Measurements from ENCODE around the gene FYB1. TPM values are rescaled to one million over a fixed set of nuclear protein-coding genes. Genes with fewer than 3 reads are reported as not detected.

The FYB1 gene
- total RNA-seq, 3 donors from 2014 or later (not counting 1 experiment from before 2014, with no cell fraction given): 277 to 340 (median 295) TPM

DNA sequence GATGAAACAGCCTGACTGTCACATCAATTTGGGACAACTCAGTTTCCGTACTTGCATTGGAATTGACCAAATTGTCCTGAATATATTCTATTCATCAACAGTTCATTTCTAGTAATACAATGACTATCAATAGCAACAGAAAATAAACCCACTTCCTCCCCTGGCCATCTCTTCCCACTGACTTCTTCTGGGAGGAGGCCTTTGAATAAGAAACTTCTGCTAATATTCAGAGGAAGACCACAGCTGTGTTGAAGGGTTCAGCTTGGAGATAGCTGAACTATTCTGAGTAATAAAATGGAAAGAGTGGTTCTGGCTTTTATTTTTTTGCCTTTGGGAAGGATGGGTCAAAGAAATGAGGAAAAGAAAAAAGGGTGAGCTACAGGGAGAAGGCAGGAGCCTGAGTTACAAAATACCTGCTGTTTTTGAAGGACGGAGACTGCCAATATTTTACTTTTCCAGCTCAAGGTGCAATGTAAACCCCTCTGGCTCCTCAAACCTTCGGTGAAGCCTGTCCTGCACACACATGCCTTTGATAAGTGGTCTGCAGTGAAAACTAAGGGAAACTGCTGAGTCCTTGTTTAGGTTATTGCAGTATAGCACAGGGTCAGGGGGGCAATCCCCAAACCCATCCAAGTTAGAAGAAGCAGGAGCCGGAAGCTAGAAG is 29.9 kb downstream of the FYB1 start:
- 65% methylated on average over 4 of the region's 4 CpGs for WGBS (ENCODE audit: insufficient coverage)
- no peaks in the 10 kb centered on the region for H3K9me3 ChIP-seq (ENCODE audit: control insufficient read depth, insufficient read depth, low read length)
- peak overlapping the region; percentile 75 for H3K4me3 Mint-ChIP-seq
- H3K9me3 Mint-ChIP-seq: no peaks in the 10 kb centered on the region
- H3K27ac ChIP-seq (ENCODE audit: low read length): peak overlapping the region; percentile 69
- H3K27me3 Mint-ChIP-seq (ENCODE audit: low read depth in 2 of 2): no peaks in the 10 kb centered on the region
- peaks cover 6% of the 10 kb centered on the region for H3K36me3 ChIP-seq (ENCODE audit: control insufficient read depth, insufficient read depth, low read length)
- intact Hi-C loops (cut with micrococcal nuclease): no loop called here
- no peaks in the 10 kb centered on the region for H3K27me3 ChIP-seq (ENCODE audit: control insufficient read depth, insufficient read depth, low read length)
- ATAC-seq: no peak
- H3K4me3 ChIP-seq (ENCODE audit: low read length): no peak overlapping the region
- peaks cover 88 to 90% of the 10 kb centered on the region in 2 donors for H3K4me1 Mint-ChIP-seq
- peaks cover 6% of the 10 kb centered on the region for H3K36me3 Mint-ChIP-seq
- peak in 1 of 2 donors; percentile 37 for DNase-seq
- peaks cover 54% of the 10 kb centered on the region for H3K4me1 ChIP-seq (ENCODE audit: control insufficient read depth, insufficient read depth, low read length)
- TF ChIP-seq, protein P1, sequence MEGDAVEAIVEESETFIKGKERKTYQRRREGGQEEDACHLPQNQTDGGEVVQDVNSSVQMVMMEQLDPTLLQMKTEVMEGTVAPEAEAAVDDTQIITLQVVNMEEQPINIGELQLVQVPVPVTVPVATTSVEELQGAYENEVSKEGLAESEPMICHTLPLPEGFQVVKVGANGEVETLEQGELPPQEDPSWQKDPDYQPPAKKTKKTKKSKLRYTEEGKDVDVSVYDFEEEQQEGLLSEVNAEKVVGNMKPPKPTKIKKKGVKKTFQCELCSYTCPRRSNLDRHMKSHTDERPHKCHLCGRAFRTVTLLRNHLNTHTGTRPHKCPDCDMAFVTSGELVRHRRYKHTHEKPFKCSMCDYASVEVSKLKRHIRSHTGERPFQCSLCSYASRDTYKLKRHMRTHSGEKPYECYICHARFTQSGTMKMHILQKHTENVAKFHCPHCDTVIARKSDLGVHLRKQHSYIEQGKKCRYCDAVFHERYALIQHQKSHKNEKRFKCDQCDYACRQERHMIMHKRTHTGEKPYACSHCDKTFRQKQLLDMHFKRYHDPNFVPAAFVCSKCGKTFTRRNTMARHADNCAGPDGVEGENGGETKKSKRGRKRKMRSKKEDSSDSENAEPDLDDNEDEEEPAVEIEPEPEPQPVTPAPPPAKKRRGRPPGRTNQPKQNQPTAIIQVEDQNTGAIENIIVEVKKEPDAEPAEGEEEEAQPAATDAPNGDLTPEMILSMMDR (IDR thresholded peaks at IDR 0.05): no peak
- peak overlapping the region; percentile 76 to 96 for H3K27ac Mint-ChIP-seq

DNA sequence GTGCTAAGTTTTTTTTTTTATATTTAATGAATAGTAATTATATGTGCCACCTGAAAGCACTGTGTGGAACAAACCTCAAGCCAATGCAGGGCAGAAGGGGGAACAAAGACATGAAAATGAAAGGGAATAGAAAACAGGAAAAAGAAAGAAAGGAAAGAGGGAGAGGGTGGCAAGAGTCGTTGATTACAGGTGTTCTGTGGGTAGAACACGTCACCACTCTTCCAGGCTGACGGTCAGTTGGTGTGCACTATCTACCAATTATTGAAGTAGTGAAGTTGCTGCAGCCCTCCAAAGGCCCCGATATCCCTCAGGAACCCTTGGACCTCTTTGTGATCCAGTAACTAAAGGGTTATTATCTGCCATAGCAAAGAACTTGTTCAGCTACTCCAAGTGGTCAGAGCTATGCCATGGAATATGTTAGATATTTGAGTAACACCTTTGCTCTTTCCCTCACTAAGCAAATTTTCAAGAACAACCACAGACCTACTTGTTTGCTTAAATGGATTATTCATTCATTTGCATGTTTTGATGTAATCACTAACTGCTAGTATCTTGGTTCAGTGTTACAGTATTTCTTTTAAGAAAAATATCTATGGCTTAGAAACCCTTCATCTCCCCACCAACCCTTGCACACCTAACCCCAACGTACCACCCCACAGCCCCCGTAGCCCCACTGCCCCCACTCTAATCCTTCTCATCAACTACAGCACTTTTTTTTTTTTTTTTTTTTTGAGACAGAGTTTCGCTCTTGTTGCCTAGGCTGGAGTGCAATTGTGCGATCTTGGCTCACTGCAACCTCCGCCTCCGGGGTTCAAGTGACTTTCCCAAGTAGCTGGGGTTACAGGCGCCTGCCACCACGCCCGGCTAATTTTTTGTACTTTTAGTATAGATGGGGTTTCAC is 31.3 kb downstream of the FYB1 start:
- Histone ChIP-seq H3K4me1 (ENCODE audit: control insufficient read depth, insufficient read depth, low read length) (peaks cover 49% of the 10 kb centered on the region), H3K36me3 (ENCODE audit: control insufficient read depth, insufficient read depth, low read length) (peaks cover 6% of the 10 kb centered on the region), H3K27me3 (ENCODE audit: control insufficient read depth, insufficient read depth, low read length) (no peaks in the 10 kb centered on the region), H3K27ac (ENCODE audit: low read length) (peak overlapping the region; percentile 69), H3K4me3 (ENCODE audit: low read length) (no peak overlapping the region), H3K9me3 (ENCODE audit: control insufficient read depth, insufficient read depth, low read length) (no peaks in the 10 kb centered on the region)
- Mint-ChIP-seq H3K4me3 (peak overlapping the region; percentile 75), H3K27ac (peak overlapping the region; percentile 76 to 96), H3K36me3 (no peaks in the 10 kb centered on the region), H3K27me3 (ENCODE audit: low read depth in 2 of 2) (no peaks in the 10 kb centered on the region), H3K9me3 (no peaks in the 10 kb centered on the region), H3K4me1 (peaks cover 83 to 84% of the 10 kb centered on the region in 2 donors)
- ATAC-seq (peak; percentile 19 to 63 (median 38)), DNase-seq (peak in 1 of 2 donors; percentile 60)
- TF ChIP-seq, protein P1 (IDR thresholded peaks at IDR 0.05): no peak
- WGBS (ENCODE audit: insufficient coverage): 45% methylated on average over 13 of the region's 13 CpGs
- intact Hi-C loops (cut with micrococcal nuclease): loop anchor here (1.0 kb wide), 1 partner anchor 11 kb away; no protein-coding TSS in a partner anchor

DNA sequence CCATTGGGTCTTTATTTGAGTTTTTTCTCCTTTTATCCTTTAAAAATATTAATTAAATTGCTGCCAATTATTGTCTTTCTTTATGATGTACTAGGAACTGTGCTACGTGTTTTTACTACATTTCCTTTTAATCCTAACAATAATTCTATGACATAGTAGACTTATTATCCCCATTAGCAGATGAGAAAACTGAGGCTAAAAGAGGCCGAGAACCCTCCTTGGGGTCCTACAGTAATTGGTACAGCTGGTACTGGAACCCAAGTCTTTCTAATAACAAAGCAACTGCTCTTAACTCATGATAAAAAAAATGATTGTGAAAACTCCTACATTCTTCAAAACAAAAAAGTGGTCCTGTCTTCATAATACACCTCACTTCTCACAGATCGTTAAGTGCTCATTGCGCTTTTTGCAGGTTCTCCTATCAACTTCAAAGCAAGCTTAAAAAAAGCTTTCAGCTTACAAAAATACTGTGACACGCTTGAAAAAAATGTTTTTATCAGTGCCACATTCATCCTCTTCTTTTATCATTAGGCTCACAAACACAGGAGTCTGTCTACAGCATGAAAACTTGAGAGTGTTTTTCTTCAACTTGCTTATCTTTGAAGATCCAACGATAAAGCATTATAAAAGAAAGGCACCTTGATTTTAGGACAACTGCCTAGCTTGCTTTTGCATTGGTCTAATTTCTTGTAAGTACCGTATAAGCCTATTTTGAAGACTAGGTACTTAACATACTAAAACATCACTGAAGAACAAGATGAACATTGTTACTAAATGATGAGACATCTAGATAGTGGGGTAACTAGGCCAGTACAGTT is 32.4 kb downstream of the FYB1 start:
- Histone ChIP-seq H3K36me3 (ENCODE audit: control insufficient read depth, insufficient read depth, low read length) (peaks cover 6% of the 10 kb centered on the region), H3K9me3 (ENCODE audit: control insufficient read depth, insufficient read depth, low read length) (no peaks in the 10 kb centered on the region), H3K4me1 (ENCODE audit: control insufficient read depth, insufficient read depth, low read length) (peaks cover 47% of the 10 kb centered on the region), H3K4me3 (ENCODE audit: low read length) (no peak overlapping the region), H3K27me3 (ENCODE audit: control insufficient read depth, insufficient read depth, low read length) (no peaks in the 10 kb centered on the region), H3K27ac (ENCODE audit: low read length) (peak overlapping the region; percentile 45)
- H3K4me3 Mint-ChIP-seq: peak overlapping the region; percentile 52
- H3K27me3 Mint-ChIP-seq (ENCODE audit: low read depth in 2 of 2): no peaks in the 10 kb centered on the region
- peak in 1 of 3 donors; percentile 12 for ATAC-seq
- intact Hi-C loops (cut with micrococcal nuclease): loop anchor here (1.0 kb wide), 1 partner anchor 10 kb away; no protein-coding TSS in a partner anchor
- TF ChIP-seq, protein P1 (IDR thresholded peaks at IDR 0.05): no peak
- WGBS (ENCODE audit: insufficient coverage): 58% methylated on average over 6 of the region's 7 CpGs
- H3K27ac Mint-ChIP-seq: peak overlapping the region; percentile 76 to 96
- no peaks in the 10 kb centered on the region for H3K36me3 Mint-ChIP-seq
- H3K9me3 Mint-ChIP-seq: no peaks in the 10 kb centered on the region
- peaks cover 79 to 80% of the 10 kb centered on the region in 2 donors for H3K4me1 Mint-ChIP-seq
- peak in 1 of 2 donors; percentile 71 for DNase-seq

All from natural killer cell (primary cell).